ENCODE data around the gene TMEM117.

Gene TMEM117

DNA sequence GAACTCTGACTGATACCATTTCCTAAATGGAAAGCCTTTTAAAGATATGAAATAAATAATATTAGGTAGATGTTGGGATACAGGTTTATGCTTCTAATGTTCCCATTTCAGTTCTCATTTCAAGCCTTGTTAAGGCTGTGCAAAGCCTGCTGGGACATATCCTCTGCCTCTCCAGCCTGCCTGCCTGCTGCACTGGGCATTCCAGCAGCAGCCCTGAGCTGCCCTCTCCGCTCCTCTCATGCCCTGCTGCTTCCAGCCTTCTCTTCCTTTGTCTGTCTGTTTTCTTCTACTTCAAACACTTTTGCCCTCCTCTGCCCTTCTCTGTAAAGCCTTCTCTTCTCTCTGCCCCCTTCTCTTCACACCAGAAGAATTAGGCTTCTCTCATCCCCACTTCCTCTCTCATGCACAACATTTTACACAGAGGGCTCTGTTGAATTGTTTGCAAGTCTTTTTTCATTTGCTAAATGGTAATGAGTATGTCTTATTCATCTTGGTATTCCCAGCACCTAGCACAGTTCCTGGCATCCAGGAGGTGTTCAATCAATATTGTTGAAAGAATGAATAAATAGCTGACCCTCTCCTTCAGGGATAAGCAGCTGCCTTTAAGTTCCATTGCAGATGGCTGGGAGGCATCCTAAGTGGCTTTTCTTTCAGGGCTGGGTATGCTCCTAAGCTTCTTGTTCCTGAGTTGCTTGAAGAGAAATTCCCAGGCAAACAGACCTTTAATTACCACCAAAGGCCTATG lies 292.3 kb downstream of the TMEM117 start:
- TF ChIP-seq CTCF (IDR thresholded peaks at IDR 0.05; ENCODE audit: extremely low read depth, missing control alignments), result no peak
- no peak for DNase-seq (ENCODE audit: low spot score)

DNA sequence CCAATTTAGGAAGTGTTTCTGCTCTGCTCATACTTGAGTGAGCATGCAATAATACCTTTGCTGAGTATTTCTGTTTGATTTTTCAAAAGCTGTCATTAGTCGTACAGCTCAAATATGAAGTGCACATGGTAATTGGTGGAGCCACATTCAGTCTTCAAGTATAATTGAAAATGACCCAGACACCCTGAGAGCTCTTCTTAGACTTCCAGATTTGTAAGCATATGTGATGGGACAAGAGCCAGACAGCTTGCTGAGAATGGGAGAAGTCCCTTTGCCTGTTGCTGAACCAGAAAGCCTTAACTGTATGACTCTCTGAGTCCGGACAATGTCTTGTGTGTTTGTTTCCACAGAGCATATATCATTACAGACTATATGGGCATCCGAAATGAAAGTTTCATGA lies 307.3 kb downstream of the TMEM117 start:
- no peak for DNase-seq (ENCODE audit: low spot score)
- no peak for TF ChIP-seq CTCF (IDR thresholded peaks at IDR 0.05; ENCODE audit: extremely low read depth, missing control alignments)

- no peak for DNase-seq (ENCODE audit: low spot score)
- no peak for TF ChIP-seq CTCF (IDR thresholded peaks at IDR 0.05; ENCODE audit: extremely low read depth, missing control alignments)
These were observed 313.1 kb downstream of the TMEM117 start for GRCh38 chr12:44148936-44149335.

- TF ChIP-seq CTCF (IDR thresholded peaks at IDR 0.05; ENCODE audit: extremely low read depth, missing control alignments), result no peak
- no peak for DNase-seq (ENCODE audit: low spot score)
These were observed 318.2 kb downstream of the TMEM117 start for GRCh38 chr12:44154128-44154527.

- no peak for DNase-seq (ENCODE audit: low spot score)
- TF ChIP-seq CTCF (IDR thresholded peaks at IDR 0.05; ENCODE audit: extremely low read depth, missing control alignments), result no peak
These were observed 319.5 kb downstream of the TMEM117 start for GRCh38 chr12:44155358-44155757.

GRCh38 chr12:44157359-44157758 lies 321.5 kb downstream of the TMEM117 start:
- peak; percentile 24 for DNase-seq (ENCODE audit: low spot score)
- no peak for TF ChIP-seq CTCF (IDR thresholded peaks at IDR 0.05; ENCODE audit: extremely low read depth, missing control alignments)

DNA sequence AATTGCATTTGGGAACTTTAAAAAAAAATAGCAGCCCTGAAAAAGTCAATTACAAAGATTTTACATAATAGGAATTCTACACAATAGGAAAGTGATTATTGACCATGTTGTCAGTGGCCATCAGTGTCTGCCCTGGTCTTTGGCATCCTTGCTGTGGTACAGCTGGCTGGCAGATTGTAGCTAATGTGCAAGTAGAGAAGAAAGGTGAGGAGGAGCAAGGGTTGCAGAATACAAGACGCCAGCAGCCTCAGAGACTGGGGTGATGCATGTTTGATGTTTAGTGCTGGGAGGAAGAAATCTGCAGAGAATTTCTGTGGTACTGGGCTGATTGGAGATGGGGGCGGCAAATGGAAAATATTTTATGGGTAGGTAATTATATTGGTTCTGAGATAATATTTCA lies 322.9 kb downstream of the TMEM117 start:
- no peak for DNase-seq (ENCODE audit: low spot score)
- no peak for TF ChIP-seq CTCF (IDR thresholded peaks at IDR 0.05; ENCODE audit: extremely low read depth, missing control alignments)
